HTR-8/SVneo (cell line): ENCODE data around the gene RAI14.
A peak's percentile ranks its signal among the peaks of the same experiment; 100 is the strongest.

ENCODE experiments used
- DNase-seq: peaks from one replicate; pipeline ENCODE4 v3.0.0; 2011; ENCODE audit warnings: low spot score, mixed read lengths; ENCODE audit not compliant: insufficient read length
- FAIRE-seq: peaks from 2 replicates; lab custom pipeline; 2011; peaks lifted over from hg19 to GRCh38; lab: Jason Lieb, UNC

Gene RAI14

DNA sequence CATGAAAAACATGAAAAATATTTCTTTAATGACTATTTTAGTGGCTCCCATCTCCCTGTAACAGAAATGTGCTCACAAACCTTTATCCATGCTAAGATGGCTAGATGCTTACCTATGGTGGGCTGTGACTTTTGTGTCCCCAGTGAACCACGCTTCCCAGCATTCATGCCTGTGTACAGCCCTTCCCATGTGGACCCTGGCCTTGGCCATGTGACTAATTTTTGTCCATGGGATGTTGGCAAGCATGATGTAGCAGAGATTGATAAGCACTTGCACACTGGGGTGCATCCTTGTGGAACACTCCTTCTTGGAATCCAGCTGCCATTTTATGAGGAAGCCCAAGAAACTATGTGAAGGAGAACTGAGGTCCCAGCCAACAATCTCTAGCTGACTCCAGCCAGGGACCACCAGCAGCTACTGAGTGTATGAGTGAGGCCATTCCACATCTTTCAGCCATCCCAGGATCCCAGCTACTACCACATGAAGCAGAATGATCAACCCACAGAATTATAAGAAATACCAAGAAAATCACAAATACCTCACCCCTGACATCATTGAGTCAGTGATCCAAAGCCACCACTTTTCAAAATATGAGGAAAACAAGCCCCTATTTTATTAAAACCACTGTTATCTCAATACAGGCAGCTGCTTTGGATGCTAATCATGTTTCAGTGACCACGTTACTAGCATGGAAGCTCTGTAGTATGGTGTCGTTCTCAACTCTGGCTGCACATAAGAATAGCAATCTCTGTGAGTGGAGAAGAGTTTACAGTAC lies 16.1 kb upstream of the RAI14 start:
- FAIRE-seq, result no peak

DNA sequence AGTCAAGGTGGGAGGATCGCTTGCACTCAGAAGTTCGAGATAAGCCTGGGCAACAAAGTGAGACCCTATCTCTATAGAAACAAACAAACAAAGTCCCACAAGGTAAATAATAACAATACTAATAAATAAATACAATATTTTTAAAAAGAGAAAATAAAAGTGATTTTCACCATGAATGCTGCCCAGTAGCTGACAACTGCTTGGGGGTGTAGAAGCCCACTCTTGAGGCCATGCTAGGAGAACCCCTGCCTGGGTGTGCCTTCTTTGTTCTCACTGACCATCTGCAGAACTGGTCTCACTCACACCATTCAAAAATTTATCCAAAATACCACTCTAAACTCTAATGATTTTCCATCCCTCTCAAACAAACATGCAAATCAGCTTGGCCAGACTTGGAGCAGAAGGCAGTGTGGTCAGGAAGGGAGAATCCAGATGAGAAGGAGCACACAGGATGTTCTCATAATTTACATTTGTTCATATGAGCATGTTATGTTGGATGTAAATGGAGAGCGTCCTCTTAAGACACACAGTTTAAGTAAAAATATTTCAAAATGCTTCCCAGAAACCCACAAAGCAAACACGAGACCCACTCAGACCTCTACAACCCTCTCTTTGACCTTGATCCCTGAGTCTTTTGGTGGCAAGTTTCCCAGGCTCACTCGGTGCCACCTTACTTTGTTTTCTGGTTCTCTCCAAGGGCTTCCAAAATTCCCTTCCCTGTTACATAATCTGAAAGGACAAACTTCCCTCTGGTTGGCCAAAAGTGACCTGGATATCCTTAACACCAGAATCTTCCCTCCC lies 7.9 kb upstream of the RAI14 start:
- FAIRE-seq, result no peak
- DNase-seq, result no peak

More for the DNA sequence above, 16.1 kb upstream of the RAI14 start:
- no peak for DNase-seq

DNA sequence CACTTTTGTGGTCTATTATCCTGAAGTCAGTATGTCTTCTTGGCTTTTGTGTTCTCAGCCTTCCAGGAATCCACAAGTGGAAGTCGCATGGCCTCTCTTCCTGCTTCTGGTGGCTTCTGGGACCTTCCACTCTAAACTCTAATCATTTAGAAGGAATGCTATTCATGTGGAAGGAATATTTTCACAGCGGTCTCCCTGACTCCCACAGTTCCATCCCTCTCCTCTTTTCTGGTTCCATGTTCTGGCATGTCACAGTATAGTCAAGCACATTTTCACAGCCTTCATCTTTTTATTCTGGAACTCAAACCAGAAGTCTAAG lies 7.3 kb upstream of the RAI14 start:
- DNase-seq, result no peak
- no peak for FAIRE-seq

DNA sequence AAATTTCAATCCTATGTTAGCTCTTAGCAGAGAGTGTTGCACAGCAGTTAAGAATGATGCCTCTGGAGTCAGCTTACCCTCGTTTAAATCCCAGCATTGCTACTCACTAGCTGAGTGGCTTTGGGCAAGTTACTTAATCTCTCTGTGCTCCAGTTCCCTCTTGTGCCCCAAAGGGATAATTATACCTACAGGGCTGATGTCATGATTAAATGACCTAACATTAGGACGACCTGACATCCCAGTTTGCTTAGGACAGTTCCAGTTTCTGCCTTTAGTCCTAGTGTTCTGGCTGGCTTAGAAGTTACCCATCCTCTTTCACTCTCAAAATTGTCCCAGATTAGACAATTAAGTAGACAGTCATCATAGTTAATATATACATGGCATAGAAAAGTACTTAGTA lies 4.3 kb upstream of the RAI14 start:
- FAIRE-seq (no peak), DNase-seq (no peak)

DNA sequence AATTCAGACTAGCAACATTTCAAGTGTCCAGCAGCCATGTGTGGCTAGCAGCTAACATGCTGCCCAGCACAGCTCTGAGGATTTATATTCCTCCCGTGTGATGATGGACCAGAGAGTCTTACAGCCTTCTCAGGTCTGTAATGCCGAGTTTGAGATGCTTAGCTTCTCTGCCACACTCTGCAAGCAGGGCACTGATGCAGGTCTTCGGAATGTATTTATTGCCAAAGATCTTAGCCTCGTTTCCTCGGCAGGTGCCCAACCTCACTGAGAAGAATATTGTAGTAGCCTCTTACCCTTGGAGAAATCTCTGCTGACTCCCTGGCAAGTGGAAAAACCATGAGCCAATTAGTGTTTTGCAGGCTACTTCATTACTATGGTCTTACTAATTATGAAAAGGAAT lies 3.7 kb upstream of the RAI14 start:
- FAIRE-seq (no peak), DNase-seq (no peak)

DNA sequence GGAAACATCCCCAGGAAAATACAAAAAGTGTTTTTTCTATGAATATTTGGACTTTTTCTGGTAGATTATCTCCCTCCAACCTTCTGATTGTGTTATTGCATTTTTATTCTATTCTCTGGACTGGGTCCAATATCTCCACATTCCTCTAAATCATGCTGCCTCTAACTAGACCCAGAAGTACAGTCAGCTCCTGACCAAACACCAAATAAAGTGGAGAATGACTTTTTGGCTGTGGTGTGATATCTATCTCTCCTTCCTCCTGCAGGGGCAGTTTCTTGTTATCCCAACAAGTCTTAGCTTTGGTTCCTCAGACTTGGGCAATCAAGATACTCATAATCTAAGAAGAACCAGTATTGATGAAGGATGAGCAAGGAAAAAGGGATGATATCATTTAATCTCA lies 3.2 kb upstream of the RAI14 start:
- FAIRE-seq (no peak), DNase-seq (no peak)

DNA sequence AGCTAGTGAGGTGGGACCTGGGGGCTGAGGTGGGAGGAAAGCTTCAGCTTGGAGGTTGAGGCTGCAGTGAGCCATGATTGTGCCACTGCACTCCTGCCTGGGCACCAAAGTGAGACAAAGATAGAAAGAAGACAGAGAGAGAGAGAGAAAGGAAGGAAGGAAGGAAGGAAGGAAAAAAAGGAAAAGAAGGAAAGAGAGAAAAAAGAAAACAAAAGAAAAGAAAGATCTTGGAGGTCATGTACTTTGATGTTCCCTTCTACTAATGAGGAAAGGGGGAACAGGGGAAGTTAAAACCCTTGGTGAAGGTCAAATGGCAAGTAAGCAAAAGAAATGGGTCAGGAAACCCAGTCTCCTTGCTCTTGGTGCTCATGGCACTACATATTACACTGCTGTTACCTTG lies 2.4 kb upstream of the RAI14 start:
- FAIRE-seq (no peak), DNase-seq (no peak)

DNA sequence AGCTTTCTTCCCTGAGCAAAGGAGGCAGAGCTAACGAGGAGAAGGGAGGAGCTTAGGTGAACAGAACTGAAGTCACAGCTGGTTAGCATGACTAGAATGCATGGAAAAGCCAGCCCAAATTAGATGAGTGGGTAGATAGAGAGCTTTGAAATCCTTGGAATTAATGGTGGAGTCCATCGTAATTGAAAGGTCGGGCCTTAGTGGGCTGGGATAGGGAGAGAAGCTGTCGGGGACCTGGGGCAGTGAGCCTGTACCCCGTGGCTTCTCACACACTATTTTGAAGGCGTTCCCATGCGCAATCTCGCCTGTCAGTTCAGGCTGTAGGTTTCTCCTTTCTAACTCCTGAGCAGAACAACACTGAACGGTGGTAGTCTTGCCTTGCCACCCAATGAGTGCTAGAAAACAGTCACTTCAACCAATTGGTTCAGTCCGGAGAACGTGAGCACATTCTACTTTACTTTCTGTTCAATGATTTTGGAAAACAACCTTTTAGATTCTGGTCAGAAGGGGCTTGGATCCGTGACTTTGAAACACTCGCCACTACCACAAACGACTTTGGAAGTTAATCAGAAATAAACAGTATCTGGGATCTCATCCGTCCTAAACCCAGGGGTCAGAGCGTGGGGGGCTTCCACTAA lies 655 bp upstream of the RAI14 start:
- DNase-seq (peak; percentile 75), FAIRE-seq (peak; percentile 57)

DNA sequence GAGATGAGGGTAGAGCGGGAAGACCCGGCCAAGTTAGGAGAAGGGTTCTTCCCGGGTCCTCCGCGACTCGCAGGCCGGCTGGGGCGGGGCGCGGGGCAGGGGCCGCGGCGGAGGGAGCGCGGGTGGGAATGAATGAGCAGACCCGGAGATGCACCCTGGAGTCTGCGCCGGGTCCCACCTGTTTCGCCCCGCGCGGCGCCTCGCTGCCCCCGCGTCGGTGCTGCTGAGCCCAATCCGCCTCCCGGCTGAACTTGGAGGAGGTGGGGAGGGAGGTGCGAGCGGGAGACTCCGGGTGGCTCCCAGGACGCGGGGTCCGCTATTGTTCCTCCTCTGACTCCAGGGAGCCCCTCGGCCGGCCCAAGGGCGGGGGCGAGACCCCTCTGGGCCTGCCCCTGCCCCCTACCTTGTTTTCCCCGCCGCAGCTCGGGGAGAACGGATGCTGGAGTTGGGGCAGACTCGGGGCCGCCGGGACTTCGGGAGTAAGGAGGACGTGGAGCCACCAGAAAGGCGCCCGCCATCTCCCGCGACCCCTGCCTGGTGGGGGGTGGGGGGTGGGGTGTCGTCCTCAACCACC lies 659 bp downstream of the RAI14 start:
- FAIRE-seq (no peak), DNase-seq (peak; percentile 42)

DNA sequence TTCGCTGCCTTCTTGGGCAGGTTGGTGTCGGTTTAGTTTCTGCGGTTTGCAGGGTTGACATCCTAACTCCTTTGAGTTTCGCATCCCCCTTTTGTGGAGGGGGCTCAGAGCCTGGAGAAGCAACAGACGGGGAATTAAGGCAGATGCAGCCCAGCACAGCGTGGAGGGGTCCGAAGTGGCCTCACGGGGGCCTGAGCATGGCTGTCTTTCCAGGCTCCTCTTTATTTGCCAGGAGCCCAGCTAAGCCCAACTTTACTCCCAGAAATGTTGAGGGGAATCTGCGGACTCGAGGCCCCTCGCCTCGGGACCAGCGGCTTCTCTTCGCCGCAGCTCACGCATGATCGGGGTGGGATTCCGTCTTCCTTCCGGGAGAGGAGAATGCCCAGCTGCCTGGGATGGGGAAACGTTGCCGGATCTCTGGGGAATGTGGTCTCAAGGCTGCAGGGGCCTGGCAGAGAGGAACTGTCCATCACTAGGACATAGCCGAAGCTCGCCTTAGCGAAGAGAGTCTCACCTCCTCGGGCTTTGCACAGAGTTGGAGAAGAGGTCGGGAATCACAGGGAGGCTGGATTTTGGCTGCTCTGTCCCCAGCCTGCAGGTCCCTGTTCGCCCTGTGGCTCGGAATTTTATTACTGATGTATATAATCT lies 1.3 kb downstream of the RAI14 start:
- DNase-seq (peak; percentile 66), FAIRE-seq (peak; percentile 38)

DNA sequence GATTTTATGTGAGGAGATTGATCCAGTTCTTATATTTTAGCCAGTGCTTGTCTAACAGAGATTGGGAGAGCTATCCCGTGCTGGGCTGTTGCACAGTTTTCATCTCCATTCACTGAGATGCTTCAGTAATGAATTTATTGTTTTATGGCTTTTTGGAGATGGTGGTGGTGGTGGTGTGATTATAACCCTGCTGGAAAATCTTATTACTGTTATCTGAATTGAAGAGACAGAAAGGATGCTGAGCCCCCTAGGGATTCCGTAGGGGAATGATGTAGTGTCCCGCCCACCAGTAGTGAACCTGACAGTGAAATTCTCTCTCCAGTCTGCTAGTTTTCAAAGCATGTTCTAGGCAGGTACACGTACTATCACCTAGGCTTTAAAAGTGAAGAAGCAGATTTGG lies 1.9 kb downstream of the RAI14 start:
- no peak for FAIRE-seq
- peak; percentile 83 for DNase-seq

DNA sequence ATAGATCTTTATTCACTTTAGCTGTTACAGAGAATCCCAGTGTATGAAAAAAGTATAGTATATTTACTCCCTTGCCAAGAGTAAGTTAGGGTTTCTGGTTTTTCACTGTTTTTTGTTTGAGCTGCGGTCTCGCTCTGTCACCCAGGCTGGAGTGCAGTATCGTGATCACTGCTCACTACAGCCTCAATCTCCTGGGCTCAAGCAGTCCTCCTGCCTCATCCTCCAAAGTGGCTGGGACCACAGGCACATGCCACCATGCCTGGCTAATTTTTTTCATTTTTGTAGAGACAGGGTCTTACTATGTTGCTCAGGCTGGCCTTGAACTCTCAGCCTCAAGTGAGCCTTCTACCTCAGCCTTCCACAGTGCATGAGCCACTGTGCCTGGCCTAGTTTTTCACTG lies 3.0 kb downstream of the RAI14 start:
- DNase-seq (no peak), FAIRE-seq (no peak)

DNA sequence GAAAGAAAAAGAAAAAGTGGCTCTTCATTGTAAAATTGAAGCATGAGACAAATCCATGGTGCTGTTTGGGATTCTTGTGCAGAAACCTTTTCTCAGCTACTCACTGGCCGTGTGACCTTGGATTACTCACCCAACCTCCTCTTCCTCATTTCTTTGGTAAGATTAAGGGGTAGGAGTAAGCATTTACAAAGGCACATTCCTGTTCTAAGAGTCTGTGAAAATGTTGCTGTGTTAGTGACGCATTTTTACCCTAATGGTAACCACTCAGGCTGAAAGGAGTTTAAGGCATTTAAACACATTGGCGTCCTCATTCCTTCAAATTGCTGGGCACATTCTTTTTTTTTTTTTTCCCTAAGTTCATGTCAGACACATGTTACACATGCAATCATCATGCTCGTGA lies 4.3 kb downstream of the RAI14 start:
- no peak for DNase-seq
- FAIRE-seq, result peak; percentile 16

DNA sequence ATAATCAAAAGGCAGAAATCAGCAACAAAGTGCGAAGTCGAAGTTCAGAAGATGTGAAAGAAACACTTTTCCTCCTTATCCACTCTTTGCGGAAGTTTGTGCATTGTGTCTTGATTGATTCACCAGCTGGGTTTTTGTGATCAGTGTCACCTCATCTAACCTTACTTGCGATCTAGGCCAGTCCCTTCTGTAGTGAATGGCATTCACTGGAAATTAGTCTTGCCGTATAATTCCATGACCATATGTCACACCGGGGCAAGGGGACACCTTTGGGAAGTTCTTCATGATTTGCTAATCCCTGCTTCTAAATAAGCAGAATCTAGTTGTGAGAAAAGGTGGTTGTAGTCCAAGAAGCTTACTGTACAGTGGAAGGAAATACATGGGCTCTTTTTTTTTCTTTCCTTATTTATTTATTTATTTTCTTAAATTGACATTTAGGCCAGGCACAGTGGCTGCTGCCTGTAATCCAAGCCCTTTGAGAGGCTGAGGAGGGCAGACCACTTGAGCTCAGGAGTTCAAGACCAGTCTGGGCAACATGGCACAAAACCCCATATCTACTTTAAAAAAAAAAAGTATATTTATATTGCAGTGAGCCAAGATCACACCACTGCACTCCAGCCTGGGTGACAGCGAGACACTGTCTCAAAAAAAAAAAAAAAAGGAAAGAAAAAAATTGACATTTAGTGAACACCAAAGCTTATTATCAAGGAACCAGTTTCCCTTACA lies 7.8 kb downstream of the RAI14 start:
- DNase-seq (no peak), FAIRE-seq (no peak)

DNA sequence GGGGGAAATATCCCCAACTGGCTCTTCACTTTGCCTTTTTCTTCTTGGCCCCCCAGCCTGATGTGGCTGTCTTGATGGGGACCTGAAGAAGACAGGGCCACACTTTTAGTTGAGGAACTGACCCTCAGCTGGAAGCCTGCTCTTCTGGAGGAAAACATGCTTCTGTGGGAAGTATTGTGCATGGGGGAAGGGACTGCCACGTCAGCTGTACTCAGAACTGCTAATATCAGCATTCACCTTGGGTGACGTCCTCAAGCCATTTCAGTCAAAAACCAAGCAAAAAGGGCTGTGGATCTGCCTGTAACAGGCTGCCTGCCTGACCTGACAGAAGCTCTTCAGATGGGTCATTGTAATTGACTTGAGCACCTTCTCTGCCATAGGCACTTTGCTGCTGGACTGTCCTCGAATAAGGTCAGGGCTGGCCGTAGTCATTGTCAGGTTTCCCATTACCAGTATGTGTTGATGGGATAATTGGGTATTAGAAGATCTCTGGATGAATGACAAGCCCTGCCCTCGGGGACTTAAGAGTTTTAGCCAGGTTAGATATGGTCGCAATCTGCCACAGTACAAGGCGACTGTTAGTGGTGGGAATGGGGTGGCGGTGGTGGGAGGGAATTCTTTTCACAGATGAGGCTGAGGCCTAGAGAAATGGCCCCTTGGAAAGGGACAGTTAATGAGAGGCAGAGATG lies 10.4 kb downstream of the RAI14 start:
- no peak for FAIRE-seq
- DNase-seq, result no peak

DNA sequence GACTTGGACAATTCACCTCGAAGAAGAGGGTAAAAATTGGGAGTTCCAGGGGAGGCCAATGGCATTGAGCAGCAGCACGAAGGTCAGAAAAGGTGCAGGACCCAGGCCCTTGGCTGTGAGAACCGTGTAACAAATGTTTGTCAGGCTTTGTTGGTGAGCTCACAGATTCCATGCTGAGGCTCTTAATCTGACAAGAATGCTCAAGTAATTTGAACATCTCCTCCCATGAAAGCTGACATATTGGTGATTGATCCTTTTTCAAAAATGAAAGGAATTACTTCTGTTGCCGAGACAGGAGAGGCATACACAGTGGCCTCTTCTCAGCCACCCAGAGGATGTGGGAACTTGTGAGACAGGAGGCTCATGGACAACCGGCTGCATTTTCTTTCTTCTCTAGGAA lies 11.6 kb downstream of the RAI14 start:
- no peak for FAIRE-seq
- no peak for DNase-seq

DNA sequence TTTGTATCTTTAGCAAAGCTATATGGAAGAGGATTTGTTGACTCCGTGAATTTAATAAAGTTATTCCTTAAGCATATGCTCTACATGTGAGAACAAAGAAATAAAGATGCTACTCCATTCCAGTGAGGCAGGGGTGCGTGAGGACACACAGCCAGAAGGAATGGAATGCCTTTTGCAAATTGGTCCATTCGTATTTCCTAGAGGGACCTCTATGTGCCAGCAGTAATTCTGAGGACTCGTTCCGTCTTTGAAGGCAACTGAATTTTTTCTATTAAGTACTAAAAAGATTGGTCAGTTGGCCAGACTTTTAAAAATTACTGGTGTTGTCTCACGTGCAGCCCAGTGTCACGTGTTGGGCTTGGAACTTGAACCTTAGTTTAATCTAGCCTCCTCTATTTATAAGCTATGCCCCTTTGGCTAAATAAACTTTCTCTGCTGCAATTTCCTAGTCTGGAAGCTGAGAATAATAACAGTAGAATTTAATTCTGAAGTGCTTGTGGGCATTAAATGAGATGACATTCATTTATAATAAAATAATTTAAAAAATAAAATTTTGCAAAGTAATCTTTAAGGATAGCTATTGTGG lies 13.9 kb downstream of the RAI14 start:
- no peak for FAIRE-seq
- DNase-seq, result no peak

DNA sequence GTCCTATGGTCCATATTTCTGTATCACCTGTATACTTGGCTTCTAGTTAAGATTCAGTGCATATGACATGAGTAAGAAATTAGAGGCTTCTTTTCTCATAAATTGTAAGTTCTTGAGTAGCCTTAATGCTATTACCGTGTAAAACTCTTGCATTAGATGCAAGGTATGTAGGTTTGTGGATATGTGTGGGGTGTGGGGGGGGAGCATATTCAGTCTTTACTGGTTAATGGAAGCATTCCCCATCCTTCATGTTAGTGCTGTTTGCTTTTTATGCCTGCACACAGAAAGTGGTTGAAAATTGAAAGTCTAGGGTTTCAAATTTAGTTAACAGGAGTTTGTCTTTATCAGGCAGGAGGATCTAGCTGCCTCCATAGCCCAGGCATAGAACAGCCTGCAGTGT lies 16.1 kb downstream of the RAI14 start:
- no peak for DNase-seq

More for the DNA sequence above, 16.1 kb downstream of the RAI14 start:
- no peak for FAIRE-seq
